HG03060 (cell line): Measurements from ENCODE around the gene TTC34.

Source experiments
- ATAC-seq: cut with Tn5 transposase; IDR thresholded peaks from one replicate; pipeline ENCODE4 v1.9.1; 2021; ENCODE audit warnings: low read depth, moderate number of reproducible peaks; ENCODE audit not compliant: unreplicated experiment

The TTC34 gene

DNA sequence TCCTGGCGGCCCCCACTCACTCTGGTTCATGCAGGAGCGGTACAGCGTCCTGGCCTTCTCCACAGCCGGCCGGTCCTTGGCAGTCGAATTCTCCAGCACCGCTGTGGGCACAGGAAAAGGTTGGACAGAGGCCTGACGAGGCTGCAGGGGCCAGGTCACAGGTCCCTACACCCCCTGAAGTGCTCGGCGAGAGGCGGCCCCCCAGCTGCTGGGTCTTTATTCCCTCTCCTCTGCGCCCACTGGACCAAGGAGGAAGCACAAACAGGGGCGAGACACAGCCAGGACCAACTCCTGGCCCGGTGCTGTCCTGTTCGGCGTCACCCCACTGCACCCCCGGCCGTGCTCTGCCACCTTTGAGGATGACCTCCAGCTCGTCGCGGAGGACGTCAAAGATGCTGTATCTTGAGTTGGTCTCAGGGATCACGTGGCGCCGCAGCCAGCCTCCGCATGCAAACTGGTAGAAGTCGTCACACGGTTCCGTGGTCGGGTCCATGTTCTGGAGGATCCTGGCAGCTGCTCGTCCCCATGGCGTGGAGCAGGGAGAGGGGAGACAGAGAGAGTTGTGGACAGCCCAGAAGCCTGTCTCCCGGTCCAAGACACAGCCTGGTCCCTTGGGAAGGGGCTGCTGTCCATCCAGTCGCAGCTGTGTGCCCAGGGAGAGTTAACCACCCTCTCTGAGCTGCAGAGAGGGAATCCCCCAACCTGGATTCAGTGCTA is 192.0 kb downstream of the TTC34 start:
- no peak for ATAC-seq

- no peak for ATAC-seq
Observed at GRCh38 chr1:2607641-2608091, 193.8 kb downstream of the TTC34 start.

- no peak for ATAC-seq
Observed at GRCh38 chr1:2606881-2607621, 194.4 kb downstream of the TTC34 start.

GRCh38 chr1:2606396-2606880 is 195.1 kb downstream of the TTC34 start:
- no peak for ATAC-seq

DNA sequence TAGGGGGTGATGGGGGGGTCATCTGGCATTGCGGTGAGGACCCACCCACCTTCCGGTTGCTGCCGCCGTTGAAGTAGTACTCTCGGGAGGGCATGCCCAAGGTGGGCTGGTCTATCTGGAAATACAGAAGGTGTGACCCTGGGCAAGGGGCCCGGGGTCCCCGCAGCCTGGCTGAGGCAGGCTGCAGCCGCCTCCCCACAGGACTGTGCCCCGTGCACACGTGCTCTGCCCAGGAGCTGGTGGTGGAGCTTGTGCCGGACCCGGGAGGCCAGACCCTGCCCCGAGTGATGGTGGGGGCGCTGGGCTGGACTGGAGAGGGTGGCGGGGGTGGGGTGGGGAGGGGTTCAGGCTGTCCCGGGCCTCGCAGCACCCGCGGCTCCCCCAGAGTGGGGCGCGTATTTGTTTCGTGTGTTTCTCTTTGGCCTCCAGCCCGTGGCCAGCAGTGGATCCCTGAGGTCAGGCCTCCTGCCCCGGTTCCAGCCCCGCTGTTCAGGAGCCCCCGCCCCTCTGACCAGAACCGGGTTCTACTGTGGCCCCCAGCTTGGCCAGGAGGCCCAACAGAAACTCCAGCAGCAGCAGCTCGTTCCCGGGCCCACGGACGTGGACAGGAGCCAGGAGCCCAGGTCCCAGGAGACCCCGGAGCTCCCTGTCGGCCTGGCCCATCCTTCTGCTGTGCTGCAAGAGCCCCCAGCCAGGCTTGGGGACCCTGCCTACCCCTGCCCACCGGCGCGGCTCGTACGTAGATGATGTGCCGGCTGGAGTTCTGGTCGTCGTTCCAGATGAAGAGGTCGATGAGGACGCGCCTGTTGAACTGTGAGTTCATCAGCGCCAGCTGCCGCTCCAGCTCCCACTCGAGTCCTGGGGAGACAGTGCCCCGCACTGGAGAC is 195.7 kb downstream of the TTC34 start:
- no peak for ATAC-seq

- no peak for ATAC-seq
Observed at GRCh38 chr1:2604844-2605508, 196.5 kb downstream of the TTC34 start.

DNA sequence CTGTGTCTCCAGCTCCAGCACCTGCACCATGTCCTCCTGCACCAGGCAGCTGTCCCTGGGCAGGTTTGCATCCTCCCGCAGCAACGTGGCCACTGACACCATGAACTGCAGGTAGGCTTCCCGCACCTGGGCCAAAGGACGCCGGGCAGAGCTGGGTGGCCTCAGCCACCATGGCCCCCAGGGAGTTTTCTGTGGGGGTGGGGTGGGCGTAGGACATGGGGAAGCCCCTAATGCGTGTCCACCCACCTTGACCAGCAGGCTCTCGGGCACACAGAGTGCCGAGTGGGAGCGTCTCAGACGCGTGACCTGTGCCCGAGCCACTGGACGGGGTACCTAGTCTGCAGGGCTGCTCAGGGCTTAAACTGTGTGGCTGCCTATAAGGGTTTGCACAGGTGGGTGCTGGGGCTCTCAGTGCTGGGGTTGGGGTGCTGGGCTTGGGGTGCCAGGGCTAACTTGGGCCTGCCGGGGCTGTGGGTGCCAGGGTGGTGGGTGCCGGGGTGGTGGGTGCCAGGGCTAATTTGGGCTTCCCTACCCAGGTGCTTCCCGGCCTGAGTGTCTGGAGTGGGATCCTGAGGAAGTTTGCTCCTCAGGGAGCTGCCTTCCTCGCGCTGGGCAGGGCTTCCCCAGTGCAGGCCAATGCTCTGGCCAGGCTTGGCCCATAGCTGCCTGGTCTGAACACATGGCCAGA is 197.2 kb downstream of the TTC34 start:
- no peak for ATAC-seq

DNA sequence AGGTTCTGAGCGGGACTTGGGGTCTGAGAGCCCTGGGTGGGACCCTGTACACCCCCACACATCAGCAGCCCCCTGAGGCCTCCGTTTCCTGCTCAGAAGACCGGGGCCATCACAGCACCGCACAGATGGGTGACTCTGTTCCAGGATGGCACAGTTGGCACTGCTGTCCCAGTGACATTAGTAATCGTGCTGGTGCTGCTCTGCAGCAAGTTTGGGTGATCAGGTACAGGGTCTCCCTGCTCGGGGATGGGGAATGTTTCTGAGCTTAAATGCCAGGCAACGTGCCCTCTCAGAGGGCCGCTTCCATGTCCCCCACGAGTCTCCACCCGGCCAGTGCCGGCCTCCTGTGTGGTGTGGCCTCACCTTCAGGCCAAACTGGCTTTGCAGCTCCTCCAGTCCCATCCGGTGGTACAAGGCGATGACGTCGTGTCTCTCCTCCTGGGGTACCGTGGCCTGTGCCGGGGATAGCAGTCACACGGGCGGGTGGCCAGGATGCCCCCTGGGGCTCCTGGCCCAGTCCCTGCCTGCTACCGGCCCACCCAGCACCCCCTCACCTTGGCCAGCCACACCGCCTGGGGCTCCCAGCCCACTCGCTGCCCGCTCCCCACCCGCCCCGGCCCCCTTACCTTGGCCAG is 197.9 kb downstream of the TTC34 start:
- no peak for ATAC-seq

DNA sequence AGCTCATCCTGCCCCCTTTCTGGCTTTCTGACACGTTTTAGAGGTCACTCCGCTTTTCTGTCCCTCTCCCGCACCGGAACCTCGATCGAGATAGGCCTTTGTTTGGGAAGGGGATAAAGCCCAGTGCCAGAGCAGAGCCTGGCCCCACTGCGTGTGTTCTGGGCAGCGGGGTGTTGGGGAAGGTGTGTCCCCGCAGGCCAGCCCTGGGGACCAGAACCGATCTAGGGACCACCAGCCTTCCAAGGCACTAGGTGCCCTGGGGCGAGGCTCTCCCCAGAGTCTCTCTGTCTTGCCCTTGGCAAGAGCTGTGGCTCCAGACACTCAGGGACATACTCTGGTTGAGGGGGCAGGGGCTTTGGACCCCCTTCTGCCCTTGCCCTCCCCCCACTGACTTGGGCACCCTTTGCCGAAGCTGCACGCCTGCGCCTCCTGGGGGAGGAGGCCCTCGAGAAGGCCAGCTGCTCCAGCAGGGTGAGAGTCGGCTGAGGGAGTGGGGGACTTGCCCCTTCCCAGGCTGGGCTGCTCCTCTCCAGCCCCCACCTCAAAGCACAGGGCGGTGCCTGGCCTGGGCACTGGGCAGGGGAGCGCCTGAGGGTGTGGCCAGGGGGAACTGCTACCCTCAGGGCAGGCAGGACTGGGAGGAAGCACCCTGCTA is 198.5 kb downstream of the TTC34 start:
- ATAC-seq: no peak

DNA sequence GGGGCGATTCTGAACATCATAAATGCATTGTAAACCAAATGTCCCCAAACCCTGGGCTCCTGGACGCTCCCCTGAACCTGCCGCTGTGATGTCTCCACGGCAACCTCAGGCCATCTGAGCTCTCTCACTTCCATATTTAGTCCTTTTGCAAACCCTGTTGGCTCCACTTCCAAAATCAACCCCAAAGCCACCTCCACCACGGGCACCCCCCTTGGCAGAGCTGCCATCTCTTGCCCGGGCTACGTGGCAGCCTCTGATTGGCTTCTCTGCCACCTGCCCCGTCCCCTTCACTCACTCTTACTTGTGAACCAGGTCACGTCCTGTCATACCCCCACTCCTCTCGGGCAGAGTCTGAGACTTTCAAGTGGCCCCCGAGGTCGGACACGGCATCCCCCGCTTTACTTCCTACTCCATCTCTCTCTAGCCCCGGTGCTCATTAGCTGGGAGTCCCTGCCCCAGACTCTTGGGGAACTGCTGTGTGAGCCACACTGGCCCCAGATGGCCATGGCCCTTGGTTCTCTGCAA is 199.1 kb downstream of the TTC34 start:
- ATAC-seq: no peak

DNA sequence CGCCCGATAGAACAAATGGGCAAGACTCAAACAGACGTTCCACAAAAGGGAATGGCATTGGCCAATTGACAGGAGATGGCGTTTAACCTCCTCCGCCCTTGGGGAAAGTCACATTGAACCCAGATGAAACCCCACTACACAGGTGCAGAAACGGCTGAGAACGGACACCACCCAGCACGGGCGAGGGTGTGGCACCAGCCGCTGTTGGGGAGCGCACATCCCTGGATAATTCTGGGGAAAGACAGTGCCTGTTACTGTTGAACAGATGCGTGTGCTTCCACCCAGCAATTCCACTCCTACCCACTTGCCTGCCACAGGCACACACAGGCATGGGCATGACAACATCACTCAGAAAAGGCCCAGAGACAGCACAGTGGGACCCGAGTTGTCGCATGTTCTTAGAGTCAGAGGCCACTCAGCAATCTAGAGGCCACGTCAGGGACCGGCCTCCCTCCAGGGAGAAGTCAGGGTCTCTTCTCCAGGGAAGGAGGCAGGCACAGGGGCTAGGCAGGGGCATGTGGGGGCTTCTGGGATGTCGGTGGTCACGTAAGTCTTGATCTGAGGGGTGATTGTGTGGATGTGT is 199.7 kb downstream of the TTC34 start:
- no peak for ATAC-seq

DNA sequence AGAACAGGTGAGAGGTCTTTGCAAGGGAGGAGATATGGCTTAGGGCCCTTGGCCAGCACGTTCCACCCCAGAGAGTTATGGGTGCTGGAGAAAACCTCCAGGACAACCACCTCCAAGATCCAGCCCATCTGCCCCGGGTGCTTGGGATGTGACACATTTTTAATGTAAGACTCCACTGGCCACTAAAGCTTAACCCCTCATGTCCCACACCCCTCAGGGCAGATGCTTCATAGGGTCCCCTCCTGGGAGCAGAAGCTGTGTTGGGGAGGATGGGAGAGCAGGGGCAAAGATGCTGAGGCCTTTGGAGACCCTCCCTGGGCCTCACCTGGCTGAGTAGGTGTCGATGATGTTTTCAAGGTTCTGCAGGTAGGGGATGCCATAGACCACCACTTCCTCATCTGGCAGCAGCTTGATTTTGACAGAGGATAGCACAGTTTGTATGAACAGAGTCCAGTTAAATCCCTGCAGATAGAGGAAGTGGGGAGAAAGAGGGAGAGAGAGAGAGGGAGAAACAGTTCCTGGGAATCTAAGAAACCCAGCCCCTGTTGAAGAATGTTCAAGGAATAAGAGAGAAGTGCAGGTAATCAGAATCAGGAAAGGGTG is 203.1 kb downstream of the TTC34 start:
- ATAC-seq: no peak

DNA sequence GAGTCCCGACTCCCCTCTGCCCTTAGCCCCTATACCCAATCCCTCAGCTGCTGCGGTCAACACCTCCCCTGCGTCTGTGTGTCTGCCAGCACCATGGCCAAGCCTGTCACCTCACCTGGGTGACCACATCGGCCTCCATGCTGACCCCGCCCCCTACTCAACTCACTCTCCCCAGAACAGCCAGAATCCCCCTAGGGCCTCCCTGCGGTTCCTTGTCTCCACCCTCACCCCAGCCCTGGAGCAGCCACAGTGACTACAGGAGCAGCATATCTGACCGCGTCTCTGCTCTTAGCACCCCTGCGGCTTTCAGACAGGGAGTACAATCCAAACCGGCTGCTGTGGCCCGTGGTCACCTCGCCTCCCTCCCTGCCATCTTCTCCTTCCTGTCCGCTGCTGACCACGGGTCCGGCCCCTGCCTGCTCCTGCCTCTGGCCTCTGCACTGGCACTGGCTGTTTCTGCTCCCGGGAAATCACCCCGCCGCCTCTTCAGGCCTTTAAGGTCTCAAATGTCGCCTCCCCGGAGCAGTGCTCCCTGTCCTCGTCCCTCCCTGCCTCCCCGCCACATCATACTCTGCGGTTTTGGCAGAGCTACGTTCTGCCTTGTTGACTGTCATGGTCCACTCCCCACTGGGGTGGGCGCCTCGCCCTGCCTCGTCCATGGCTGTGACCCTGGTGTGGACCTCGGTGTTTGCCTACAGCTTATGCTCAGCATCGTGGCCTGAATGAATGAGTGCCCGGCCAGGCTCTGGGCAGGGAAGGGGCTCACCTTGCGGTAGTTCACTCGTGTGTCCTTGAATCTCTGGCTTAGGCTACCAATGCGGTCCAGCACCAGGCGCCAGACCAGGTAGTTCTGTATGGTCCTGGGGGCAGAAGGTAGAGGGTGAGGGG is 203.8 kb downstream of the TTC34 start:
- no peak for ATAC-seq

- ATAC-seq: no peak
Observed at GRCh38 chr1:2596530-2597333, 204.8 kb downstream of the TTC34 start.

GRCh38 chr1:2595812-2596529 is 205.5 kb downstream of the TTC34 start:
- ATAC-seq: no peak
